ENCODE measurements around the gene LRCH3.

LRCH3 gene

DNA sequence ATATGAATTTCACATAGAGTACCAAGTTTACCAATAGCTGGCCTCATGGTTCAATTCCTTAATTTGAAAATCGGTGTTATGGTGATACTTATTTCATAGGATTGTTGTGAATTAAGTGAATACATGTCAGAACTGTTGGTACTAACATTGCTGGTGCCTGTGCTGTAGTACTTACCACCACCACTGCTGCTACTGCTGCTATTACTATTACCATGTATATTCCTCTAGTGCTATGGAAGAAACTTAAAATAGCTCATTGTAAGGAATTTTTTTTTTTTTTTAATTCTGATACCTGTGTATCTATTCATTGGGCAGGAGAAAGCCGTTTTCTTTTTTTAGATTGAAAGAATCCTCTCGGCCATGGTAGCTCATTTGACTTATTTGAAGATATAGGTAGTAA is 37.8 kb upstream of the LRCH3 start:
- H3K4me3 ChIP-seq, result no peak overlapping the region
- DNase-seq, result no peak
- peaks cover 0 to 34% (median 18%) of the 10 kb centered on the region in 4 donors for H3K4me1 ChIP-seq
- no peak overlapping the region for H3K27ac ChIP-seq
- H3K9me3 ChIP-seq, result no peaks in the 10 kb centered on the region
- no peaks in the 10 kb centered on the region for H3K27me3 ChIP-seq
- intact Hi-C loops (cut with DNase I; ENCODE audit: low total_unique reads), result loop anchor here (5.0 to 10.0 kb wide), 2 partner anchors 41 to 52 kb away; no protein-coding TSS in a partner anchor
- peaks cover 0 to 11% (median 0%) of the 10 kb centered on the region in 3 donors for H3K36me3 ChIP-seq
- TF ChIP-seq, protein P1, sequence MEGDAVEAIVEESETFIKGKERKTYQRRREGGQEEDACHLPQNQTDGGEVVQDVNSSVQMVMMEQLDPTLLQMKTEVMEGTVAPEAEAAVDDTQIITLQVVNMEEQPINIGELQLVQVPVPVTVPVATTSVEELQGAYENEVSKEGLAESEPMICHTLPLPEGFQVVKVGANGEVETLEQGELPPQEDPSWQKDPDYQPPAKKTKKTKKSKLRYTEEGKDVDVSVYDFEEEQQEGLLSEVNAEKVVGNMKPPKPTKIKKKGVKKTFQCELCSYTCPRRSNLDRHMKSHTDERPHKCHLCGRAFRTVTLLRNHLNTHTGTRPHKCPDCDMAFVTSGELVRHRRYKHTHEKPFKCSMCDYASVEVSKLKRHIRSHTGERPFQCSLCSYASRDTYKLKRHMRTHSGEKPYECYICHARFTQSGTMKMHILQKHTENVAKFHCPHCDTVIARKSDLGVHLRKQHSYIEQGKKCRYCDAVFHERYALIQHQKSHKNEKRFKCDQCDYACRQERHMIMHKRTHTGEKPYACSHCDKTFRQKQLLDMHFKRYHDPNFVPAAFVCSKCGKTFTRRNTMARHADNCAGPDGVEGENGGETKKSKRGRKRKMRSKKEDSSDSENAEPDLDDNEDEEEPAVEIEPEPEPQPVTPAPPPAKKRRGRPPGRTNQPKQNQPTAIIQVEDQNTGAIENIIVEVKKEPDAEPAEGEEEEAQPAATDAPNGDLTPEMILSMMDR (IDR thresholded peaks at IDR 0.05), result no peak

DNA sequence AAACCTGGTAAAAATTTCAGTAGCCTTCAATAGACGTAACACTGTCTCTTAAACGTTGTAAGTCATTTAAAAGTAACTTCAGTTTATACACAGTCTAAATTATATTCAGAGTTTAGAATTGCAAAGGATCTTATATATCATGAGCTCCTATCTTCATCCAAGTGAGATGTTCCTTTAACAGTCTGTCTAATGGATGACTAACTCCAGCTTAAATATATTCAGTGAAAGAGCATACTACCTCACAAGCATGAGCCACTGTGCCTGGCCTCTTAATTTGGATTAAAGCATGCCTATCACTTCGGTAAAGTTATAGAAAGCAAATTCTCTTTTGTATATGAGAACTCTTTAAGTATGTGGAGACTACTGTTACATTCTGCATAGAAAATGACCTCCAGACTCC is 34.4 kb upstream of the LRCH3 start:
- intact Hi-C loops (cut with DNase I; ENCODE audit: low total_unique reads), result loop anchor here (10.0 kb wide), 1 partner anchor 48 kb away; no protein-coding TSS in a partner anchor
- no peaks in the 10 kb centered on the region for H3K9me3 ChIP-seq
- peaks cover 0 to 19% (median 4%) of the 10 kb centered on the region in 3 donors for H3K36me3 ChIP-seq
- no peak for DNase-seq
- no peak overlapping the region for H3K27ac ChIP-seq
- peaks cover 0 to 18% (median 9%) of the 10 kb centered on the region in 4 donors for H3K4me1 ChIP-seq
- no peak overlapping the region for H3K4me3 ChIP-seq
- no peaks in the 10 kb centered on the region for H3K27me3 ChIP-seq
- TF ChIP-seq, protein P1 (IDR thresholded peaks at IDR 0.05), result no peak

DNA sequence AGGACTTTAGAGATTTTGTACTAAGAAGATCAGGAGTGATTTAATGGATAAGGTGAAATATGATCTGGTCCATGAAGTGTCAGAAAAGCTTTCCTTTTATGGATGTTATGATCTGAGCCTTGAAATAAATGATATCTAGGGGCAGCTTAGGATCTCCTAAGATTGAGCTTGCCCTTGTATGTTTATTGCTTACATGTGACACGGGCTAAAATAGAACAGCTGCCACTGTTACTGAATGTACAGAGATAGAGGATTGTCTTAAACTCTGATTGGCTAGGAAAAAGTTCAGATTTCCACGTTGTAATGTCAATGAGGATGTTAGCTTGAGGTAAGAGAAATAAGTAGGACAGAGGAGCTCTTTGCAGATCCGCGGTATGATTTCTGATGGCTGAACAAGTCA is 32.5 kb upstream of the LRCH3 start:
- H3K4me1 ChIP-seq, result peaks cover 0 to 11% (median 0%) of the 10 kb centered on the region in 4 donors
- TF ChIP-seq, protein P1 (IDR thresholded peaks at IDR 0.05), result no peak
- H3K36me3 ChIP-seq, result peaks cover 14 to 35% (median 22%) of the 10 kb centered on the region in 3 donors
- no peak for DNase-seq
- intact Hi-C loops (cut with DNase I; ENCODE audit: low total_unique reads), result loop anchor here (10.0 kb wide), 1 partner anchor 46 kb away; no protein-coding TSS in a partner anchor
- H3K9me3 ChIP-seq, result no peaks in the 10 kb centered on the region
- no peaks in the 10 kb centered on the region for H3K27me3 ChIP-seq
- no peak overlapping the region for H3K4me3 ChIP-seq
- H3K27ac ChIP-seq, result no peak overlapping the region

DNA sequence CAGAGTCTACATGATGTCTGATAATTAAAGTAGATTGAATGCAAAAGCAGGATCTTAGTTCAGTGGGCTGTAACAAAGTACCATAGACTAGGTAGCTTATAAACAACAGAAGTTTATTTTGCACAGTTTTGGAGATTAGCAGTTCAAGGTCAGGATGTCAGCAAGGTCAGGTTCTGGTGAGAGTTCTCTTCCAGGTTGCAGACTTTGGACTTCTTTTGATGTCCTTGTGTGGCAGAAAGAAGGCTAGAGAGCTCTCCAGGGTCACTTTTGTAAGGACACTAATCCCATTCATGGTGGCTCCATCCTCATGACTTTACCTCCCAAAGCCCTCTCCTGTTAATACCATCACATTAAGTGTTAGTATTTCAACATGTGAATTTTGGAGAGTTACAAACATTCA is 29.3 kb upstream of the LRCH3 start:
- H3K9me3 ChIP-seq, result no peaks in the 10 kb centered on the region
- intact Hi-C loops (cut with DNase I; ENCODE audit: low total_unique reads), result no loop called here
- TF ChIP-seq, protein P1 (IDR thresholded peaks at IDR 0.05), result no peak
- no peak overlapping the region for H3K4me3 ChIP-seq
- DNase-seq, result no peak
- peaks cover 25 to 64% (median 52%) of the 10 kb centered on the region in 3 donors for H3K36me3 ChIP-seq
- peaks cover 0 to 2% (median 0%) of the 10 kb centered on the region in 4 donors for H3K4me1 ChIP-seq
- no peak overlapping the region for H3K27ac ChIP-seq
- H3K27me3 ChIP-seq, result no peaks in the 10 kb centered on the region

DNA sequence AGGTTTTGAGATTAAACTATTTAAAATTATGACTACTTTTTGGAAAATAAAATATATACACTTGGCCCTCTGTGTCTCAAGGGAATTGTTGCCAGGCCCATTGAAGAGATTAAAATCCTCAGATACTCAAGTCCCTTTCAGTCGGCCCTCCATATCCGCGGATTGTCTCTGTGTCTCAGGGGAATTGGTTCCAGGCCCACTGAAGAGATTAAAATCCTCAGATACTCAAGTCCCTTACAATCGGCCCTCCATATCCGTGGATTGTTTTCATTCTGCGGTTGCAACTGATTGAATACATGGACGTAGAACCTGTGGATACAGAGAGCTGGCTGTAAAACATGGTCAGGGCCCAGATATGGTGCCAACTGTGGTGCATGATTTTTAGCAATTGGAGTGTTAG is 15.7 kb upstream of the LRCH3 start:
- H3K4me1 ChIP-seq, result no peaks in the 10 kb centered on the region
- no peak for DNase-seq
- intact Hi-C loops (cut with DNase I; ENCODE audit: low total_unique reads), result no loop called here
- peaks cover 71 to 82% (median 81%) of the 10 kb centered on the region in 3 donors for H3K36me3 ChIP-seq
- H3K9me3 ChIP-seq, result no peaks in the 10 kb centered on the region
- TF ChIP-seq, protein P1 (IDR thresholded peaks at IDR 0.05), result no peak
- no peak overlapping the region for H3K27ac ChIP-seq
- H3K27me3 ChIP-seq, result no peaks in the 10 kb centered on the region
- no peak overlapping the region for H3K4me3 ChIP-seq

DNA sequence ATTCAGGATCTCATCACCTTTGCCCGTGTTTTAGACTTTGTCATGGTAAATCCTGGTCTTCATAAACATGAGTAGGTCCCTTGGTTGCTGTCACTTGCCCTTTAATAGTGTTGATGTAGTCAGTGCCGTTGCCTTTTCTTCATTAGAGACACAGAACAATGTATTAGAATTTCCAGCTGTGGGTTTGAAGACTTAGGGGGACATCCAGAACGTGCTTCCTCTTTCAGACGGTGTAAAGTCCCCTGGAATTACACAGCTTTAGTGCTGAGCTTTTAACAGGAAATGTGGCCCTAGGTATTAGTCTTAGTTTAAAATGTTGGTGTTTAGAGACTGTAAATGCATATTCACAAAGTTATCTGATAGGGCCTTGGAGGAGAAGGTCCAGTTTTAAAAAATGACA is 8.8 kb upstream of the LRCH3 start:
- Histone ChIP-seq H3K4me1 (no peaks in the 10 kb centered on the region), H3K4me3 (no peak overlapping the region), H3K9me3 (no peaks in the 10 kb centered on the region), H3K36me3 (peaks cover 32 to 80% (median 57%) of the 10 kb centered on the region in 3 donors), H3K27me3 (no peaks in the 10 kb centered on the region), H3K27ac (no peak overlapping the region)
- DNase-seq, result no peak
- TF ChIP-seq, protein P1 (IDR thresholded peaks at IDR 0.05), result no peak
- intact Hi-C loops (cut with DNase I; ENCODE audit: low total_unique reads), result no loop called here

All from tibial artery (tissue), 4 donors.